Subcutaneous adipose tissue (tissue), 4 donors: ENCODE measurements around the gene PLEKHA8. TPM values are rescaled to one million over a fixed set of nuclear protein-coding genes. Genes with fewer than 3 reads are reported as not detected.

Experiments
- CTCF ChIP-seq: fragments of 450-650 bp; IDR thresholded peaks from one replicate; pipeline ENCODE4 v1.5.1; 2016; ENCODE audit warnings: low read depth, mild to moderate bottlenecking, control low read depth, antibody characterized with exemption, moderate library complexity
- total RNA-seq, 4 donors: library from RNA; depleted of rRNA; stranded (reverse); fragments of >200 nt; gene quantifications; one replicate each; pipeline ENCODE4 v1.1.0, GENCODE V29; 2016

Gene PLEKHA8
- total RNA-seq, 4 donors from 2014 or later, result 7.8 to 13.9 (median 8.6) TPM

GRCh38 chr7:30155481-30155880 is 127.3 kb downstream of the PLEKHA8 start:
- TF ChIP-seq CTCF, result no peak

- no peak for TF ChIP-seq CTCF
These were observed 129.0 kb downstream of the PLEKHA8 start for GRCh38 chr7:30157204-30157603.

- no peak for TF ChIP-seq CTCF
These were observed 131.0 kb downstream of the PLEKHA8 start for GRCh38 chr7:30159163-30159562.

- no peak for TF ChIP-seq CTCF
These were observed 131.5 kb downstream of the PLEKHA8 start for GRCh38 chr7:30159698-30160143.

GRCh38 chr7:30160329-30160728 is 132.1 kb downstream of the PLEKHA8 start:
- TF ChIP-seq CTCF, result no peak

- no peak for TF ChIP-seq CTCF
These were observed 133.9 kb downstream of the PLEKHA8 start for GRCh38 chr7:30162133-30162532.

- no peak for TF ChIP-seq CTCF
These were observed 134.5 kb downstream of the PLEKHA8 start for GRCh38 chr7:30162622-30163124.
